Measurements from ENCODE around the gene CDC14A.

- TF ChIP-seq MYC (IDR thresholded peaks at IDR 0.05; ENCODE audit: low read depth, low read length) = no peak
- no peak for TF ChIP-seq POLR2A (IDR thresholded peaks at IDR 0.05; ENCODE audit: low read depth, low read length)
- TF ChIP-seq CTCF (IDR thresholded peaks at IDR 0.05; ENCODE audit: extremely low read depth in 1 of 2, insufficient read depth in 1 of 2, low read depth in 1 of 2, low read length in 2 of 2) = no peak
- no peak for TF ChIP-seq POLR2AphosphoS5 (IDR thresholded peaks at IDR 0.05; ENCODE audit: insufficient read depth, low read depth, low read length)
- TF ChIP-seq MAX (IDR thresholded peaks at IDR 0.05; ENCODE audit: insufficient read depth, insufficient read length) = no peak
- TF ChIP-seq GATA2 (IDR thresholded peaks at IDR 0.05; ENCODE audit: insufficient read depth, insufficient read length, low read depth, low read length) = no peak
- TF ChIP-seq EZH2 (IDR thresholded peaks at IDR 0.05; ENCODE audit: borderline replicate concordance, low read depth, low read length, severe bottlenecking) = no peak
- TF ChIP-seq FOS (IDR thresholded peaks at IDR 0.05; ENCODE audit: borderline replicate concordance, insufficient read depth, low read length) = no peak
Measured at GRCh38 chr1:100457683-100458082, 105.4 kb downstream of the CDC14A start.

All from endothelial cell of umbilical vein (primary cell).